H9 (cell line): ENCODE results near the gene SCIN. TPM values are rescaled to one million over a fixed set of nuclear protein-coding genes. Genes with fewer than 3 reads are reported as not detected.

Experiments
- DNase-seq: peaks from one replicate; pipeline ENCODE4 v3.0.0-alpha.2; 2017
- H2AFZ ChIP-seq: one replicate; pipeline ENCODE4 v1.6.1; 2013; ENCODE audit warnings: mild to moderate bottlenecking, low read length, control low read depth, moderate library complexity
- H2AK5ac ChIP-seq: 2 replicates; pipeline ENCODE4 v1.6.1; 2013; ENCODE audit warnings: low read length, control low read depth, mixed read lengths; ENCODE audit not compliant: insufficient read length
- H2BK120ac ChIP-seq: one replicate; pipeline ENCODE4 v1.6.1; 2013; ENCODE audit warnings: low read depth, mild to moderate bottlenecking, low read length, control low read depth, inconsistent platforms; ENCODE audit not compliant: poor library complexity, severe bottlenecking
- H2BK12ac ChIP-seq: 2 replicates; pipeline ENCODE4 v1.6.1; 2013; ENCODE audit warnings: low read length, control low read depth, mixed read lengths, low read depth; ENCODE audit not compliant: insufficient read length
- H2BK15ac ChIP-seq: 2 replicates; pipeline ENCODE4 v1.6.1; 2013; ENCODE audit warnings: low read depth, low read length, control low read depth
- H2BK20ac ChIP-seq: one replicate; pipeline ENCODE4 v1.6.1; 2013; ENCODE audit warnings: low read depth, mild to moderate bottlenecking, low read length, control low read depth, inconsistent platforms; ENCODE audit not compliant: poor library complexity, severe bottlenecking
- H2BK5ac ChIP-seq: 2 replicates; pipeline ENCODE4 v1.6.1; 2013; ENCODE audit warnings: low read length, control low read depth, mixed read lengths; ENCODE audit not compliant: insufficient read length
- H3K14ac ChIP-seq: 2 replicates; pipeline ENCODE4 v1.6.1; 2013; ENCODE audit warnings: low read length, control low read depth; ENCODE audit not compliant: insufficient read depth
- H3K18ac ChIP-seq: 2 replicates; pipeline ENCODE4 v1.6.1; 2013; ENCODE audit warnings: low read depth, mild to moderate bottlenecking, mixed read lengths, low read length, control low read depth; ENCODE audit not compliant: insufficient read length
- H3K23ac ChIP-seq: 2 replicates; pipeline ENCODE4 v1.6.1; 2013; ENCODE audit warnings: low read length, control low read depth, mixed read lengths, low read depth; ENCODE audit not compliant: insufficient read length
- H3K23me2 ChIP-seq: 2 replicates; pipeline ENCODE4 v1.6.1; 2013; ENCODE audit warnings: low read depth, mild to moderate bottlenecking, mixed read lengths, low read length, control low read depth; ENCODE audit not compliant: insufficient read length, poor library complexity, severe bottlenecking
- H3K27ac ChIP-seq: 2 replicates; pipeline ENCODE4 v1.5.1; 2013; ENCODE audit warnings: low read length, control low read depth, mixed read lengths, low read depth; ENCODE audit not compliant: insufficient read length
- H3K27me3 ChIP-seq: 2 replicates; pipeline ENCODE4 v1.6.1; 2013; ENCODE audit warnings: low read length, control low read depth, inconsistent platforms; ENCODE audit not compliant: insufficient read depth
- H3K4ac ChIP-seq: 2 replicates; pipeline ENCODE4 v1.6.1; 2013; ENCODE audit warnings: low read depth, mild to moderate bottlenecking, control low read depth, inconsistent platforms, low read length, moderate library complexity
- H3K4me1 ChIP-seq: 2 replicates; pipeline ENCODE4 v1.6.1; 2013; ENCODE audit warnings: low read length, control low read depth, inconsistent platforms; ENCODE audit not compliant: insufficient read depth
- H3K4me2 ChIP-seq: 2 replicates; pipeline ENCODE4 v1.6.1; 2013; ENCODE audit warnings: low read length, control low read depth, mixed read lengths; ENCODE audit not compliant: insufficient read length, insufficient read depth
- H3K56ac ChIP-seq: 2 replicates; pipeline ENCODE4 v1.6.1; 2013; ENCODE audit warnings: low read depth, mild to moderate bottlenecking, mixed read lengths, low read length, control low read depth; ENCODE audit not compliant: insufficient read length
- H3K79me1 ChIP-seq: 2 replicates; pipeline ENCODE4 v1.6.1; 2013; ENCODE audit warnings: low read depth, mild to moderate bottlenecking, moderate library complexity, low read length, control low read depth, inconsistent platforms; ENCODE audit not compliant: insufficient read depth, poor library complexity, severe bottlenecking
- H3K79me2 ChIP-seq: 2 replicates; pipeline ENCODE4 v1.6.1; 2013; ENCODE audit warnings: low read length, control low read depth, inconsistent platforms; ENCODE audit not compliant: insufficient read depth
- H3K9ac ChIP-seq: 2 replicates; pipeline ENCODE4 v1.6.1; 2013; ENCODE audit warnings: low read length, control low read depth, mixed read lengths; ENCODE audit not compliant: insufficient read length; ENCODE audit errors: extremely low read depth
- H3K9me3 ChIP-seq: one replicate; pipeline ENCODE4 v1.6.1; 2013; ENCODE audit warnings: low read depth, low read length, inconsistent platforms; ENCODE audit not compliant: control insufficient read depth
- H3T11ph ChIP-seq: one replicate; pipeline ENCODE4 v1.6.1; 2013; ENCODE audit warnings: mild to moderate bottlenecking, low read length, control low read depth, inconsistent platforms
- H4K20me1 ChIP-seq: one replicate; pipeline ENCODE4 v1.6.1; 2013; ENCODE audit not compliant: control insufficient read depth, insufficient read length, insufficient read depth
- H4K5ac ChIP-seq: 2 replicates; pipeline ENCODE4 v1.6.1; 2013; ENCODE audit warnings: low read depth, mild to moderate bottlenecking, mixed read lengths, low read length, control low read depth; ENCODE audit not compliant: insufficient read length
- H4K8ac ChIP-seq: replicated peaks from 2 replicates; pipeline ENCODE4 v1.6.1; 2013; ENCODE audit warnings: low read length, control low read depth, mixed read lengths, low read depth; ENCODE audit not compliant: insufficient read length
- H4K91ac ChIP-seq: 2 replicates; pipeline ENCODE4 v1.6.1; 2013; ENCODE audit warnings: low read depth, mild to moderate bottlenecking, moderate library complexity, mixed read lengths, low read length, control low read depth; ENCODE audit not compliant: insufficient read length
- H3K27ac Mint-ChIP-seq, 3 experiments: 2 replicates in 2 of 3; 3 replicates in 1 of 3; pipeline ENCODE4 v1.8.0; 2020 to 2021; ENCODE audit warnings: mixed read lengths in 3 of 3, mild to moderate bottlenecking in 1 of 3, moderate library complexity in 1 of 3
- H3K27me3 Mint-ChIP-seq: 2 replicates; pipeline ENCODE4 v1.8.0; 2021; ENCODE audit warnings: low read depth, mild to moderate bottlenecking, moderate library complexity, mixed read lengths
- H3K36me3 Mint-ChIP-seq, 3 experiments: 2 replicates in 2 of 3; 3 replicates in 1 of 3; pipeline ENCODE4 v1.8.0; 2020 to 2021; ENCODE audit warnings: low read depth in 3 of 3, mixed read lengths in 3 of 3; ENCODE audit not compliant: insufficient read depth in 1 of 3
- H3K4me1 Mint-ChIP-seq, 2 experiments: 2 replicates each; pipeline ENCODE4 v1.8.0; 2020; ENCODE audit warnings: mixed read lengths in 2 of 2
- H3K4me3 Mint-ChIP-seq, 2 experiments: 2 replicates in 1 of 2; 3 replicates in 1 of 2; pipeline ENCODE4 v1.8.0; 2020 to 2021; ENCODE audit warnings: mild to moderate bottlenecking in 2 of 2, mixed read lengths in 2 of 2, moderate library complexity in 1 of 2
- H3K9me3 Mint-ChIP-seq, 2 experiments: 2 replicates in 1 of 2; 3 replicates in 1 of 2; pipeline ENCODE4 v1.8.0; 2020; ENCODE audit warnings: mild to moderate bottlenecking in 2 of 2, mixed read lengths in 2 of 2, moderate library complexity in 1 of 2
- CTCF ChIP-seq: fragments of 200-600 bp; sonication (generic); conservative IDR thresholded peaks from 3 replicates; pipeline ENCODE4 v1.8.0; 2021; ENCODE audit warnings: antibody characterized with exemption, mild to moderate bottlenecking
- WGBS: extraction: QIAGEN DNeasy Blood & Tissue Kit; methylation state at CpG from one replicate; pipeline ENCODE4 v1.1.7; 2013; ENCODE audit warnings: missing lambda C conversion rate, low lambda C conversion rate, mixed read lengths; ENCODE audit not compliant: insufficient read length; ENCODE audit errors: extremely low coverage; 5-methylcytosine and 5-hydroxymethylcytosine counted together
- total RNA-seq: library from RNA; stranded (reverse); gene quantifications from 2 replicates; pipeline ENCODE4 v1.2.1, GENCODE V29; 2021

The SCIN gene
- total RNA-seq, 1 experiment from 2014 or later: 0.44 TPM

DNA sequence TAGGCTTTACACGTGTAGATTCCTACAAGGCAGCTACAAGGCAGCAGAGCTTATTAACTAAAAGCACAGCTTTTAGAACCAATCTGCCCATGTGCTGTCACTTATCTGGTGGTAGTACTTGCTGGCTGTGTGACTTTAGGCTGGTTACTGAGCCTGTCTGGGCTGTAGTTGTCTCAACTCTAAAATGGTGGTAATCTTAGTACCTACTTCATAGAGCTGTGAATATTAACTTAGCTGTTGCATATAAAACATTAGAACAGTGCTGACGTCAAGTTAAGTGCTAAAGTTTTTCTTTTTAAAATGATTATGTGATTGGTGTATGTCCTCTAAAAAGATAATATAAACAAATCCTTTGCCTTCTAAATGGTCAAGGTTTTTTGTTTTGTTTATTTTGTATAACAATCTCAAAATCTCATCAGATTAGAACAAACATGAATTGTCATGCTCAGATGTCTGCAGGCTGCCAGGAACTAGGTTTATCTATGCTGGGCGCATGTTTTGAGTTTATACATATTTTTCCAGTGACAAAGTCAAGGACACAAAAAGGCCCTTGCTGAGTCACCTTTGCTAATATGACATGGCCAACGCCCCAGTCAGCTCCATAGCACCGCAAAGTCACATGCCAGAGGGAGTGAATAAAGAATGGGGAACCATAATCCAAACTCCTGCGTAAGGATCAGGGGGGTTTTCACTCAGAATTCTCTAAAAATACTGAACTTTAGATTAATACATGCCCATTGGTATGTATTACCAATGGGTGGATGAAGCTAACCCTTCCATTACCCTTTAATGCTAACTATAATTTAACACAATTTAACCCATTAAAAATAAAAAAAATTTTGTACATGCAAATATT lies 77.1 kb downstream of the SCIN start:
- Histone ChIP-seq H4K20me1 (no peaks in the 10 kb centered on the region), H3K4me1 (peaks cover 5% of the 10 kb centered on the region; the same call in 1 of the 2 replicates), H3K18ac (no peak overlapping the region), H3K79me1 (no peaks in the 10 kb centered on the region), H2AFZ (no peak overlapping the region), H2AK5ac (no peak overlapping the region), H2BK12ac (no peak overlapping the region), H2BK15ac (no peak overlapping the region), H4K91ac (no peak overlapping the region), H3K4ac (no peak overlapping the region), H3K56ac (no peak overlapping the region), H3K27me3 (no peaks in the 10 kb centered on the region), H2BK20ac (no peak overlapping the region), H3K79me2 (no peaks in the 10 kb centered on the region), H3K27ac (no peak overlapping the region), H2BK120ac (no peak overlapping the region), H3K14ac (no peak overlapping the region), H2BK5ac (no peak overlapping the region), H3K4me2 (no peak overlapping the region), H3K23ac (no peak overlapping the region), H3K23me2 (no peaks in the 10 kb centered on the region), H3K9ac (no peak overlapping the region), H4K5ac (no peak overlapping the region), H3K9me3 (no peaks in the 10 kb centered on the region), H4K8ac (no peak overlapping the region), H3T11ph (no peak overlapping the region)
- H3K27me3 Mint-ChIP-seq: no peaks in the 10 kb centered on the region
- no peaks in the 10 kb centered on the region for H3K9me3 Mint-ChIP-seq
- H3K4me1 Mint-ChIP-seq: peaks cover 19 to 24% of the 10 kb centered on the region in 2 experiments
- WGBS: no CpG with 5 or more reads among the region's 6 CpGs
- no peaks in the 10 kb centered on the region for H3K36me3 Mint-ChIP-seq
- DNase-seq: no peak
- no peak for TF ChIP-seq CTCF
- no peak overlapping the region for H3K4me3 Mint-ChIP-seq
- H3K27ac Mint-ChIP-seq: no peak overlapping the region
